HG02938 (cell line): ENCODE results near the gene CHN2.

Experiments used
- ATAC-seq: cut with Tn5 transposase; IDR thresholded peaks from one replicate; pipeline ENCODE4 v1.9.1; 2021; ENCODE audit warnings: mild to moderate bottlenecking, moderate library complexity; ENCODE audit not compliant: unreplicated experiment

Gene CHN2

DNA sequence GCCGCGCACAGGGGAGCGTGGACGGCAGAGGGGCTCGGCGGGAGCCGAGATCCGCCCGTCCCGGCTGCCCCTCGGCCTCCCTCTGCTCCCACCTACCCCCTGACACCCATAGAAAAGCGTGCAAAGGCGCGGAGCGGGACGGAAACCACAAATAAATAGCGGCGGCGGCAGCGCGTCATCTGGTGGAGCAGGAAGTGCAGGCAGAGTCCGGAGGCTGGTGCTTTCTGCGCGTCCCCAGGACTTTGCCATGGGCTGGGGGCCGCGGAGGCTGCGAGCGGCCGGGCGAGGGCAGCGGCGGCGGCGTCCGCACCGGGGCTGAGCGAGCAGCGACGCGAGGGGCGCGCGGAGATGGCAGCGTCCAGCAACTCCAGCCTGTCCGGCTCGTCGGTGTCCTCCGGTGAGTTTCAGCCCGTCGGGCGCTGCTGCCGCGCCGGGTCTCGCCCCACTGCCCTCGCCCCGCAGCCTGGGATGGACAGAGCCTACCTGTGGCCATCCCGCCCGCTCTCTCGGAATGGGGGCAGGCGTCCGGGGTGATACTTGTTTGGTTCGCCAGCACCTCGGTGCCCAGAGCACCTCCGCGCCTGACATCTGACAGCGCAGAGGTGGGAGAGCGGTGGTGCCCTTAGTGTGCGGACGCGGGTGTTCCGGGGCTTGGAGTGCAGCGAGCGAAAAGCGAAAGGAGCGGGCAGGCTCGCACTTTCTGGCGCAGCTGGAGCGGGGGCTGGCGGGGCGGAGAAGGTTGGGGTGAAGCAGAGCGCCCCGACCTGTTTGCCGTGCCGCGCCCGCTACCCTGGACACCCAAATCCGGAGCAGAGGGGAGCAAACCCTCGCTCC, at the start of gene CHN2:
Gene CHN2 (plus strand): TSS at position 182 of the 834 bp plus-strand sequence.
- ATAC-seq, result no peak

DNA sequence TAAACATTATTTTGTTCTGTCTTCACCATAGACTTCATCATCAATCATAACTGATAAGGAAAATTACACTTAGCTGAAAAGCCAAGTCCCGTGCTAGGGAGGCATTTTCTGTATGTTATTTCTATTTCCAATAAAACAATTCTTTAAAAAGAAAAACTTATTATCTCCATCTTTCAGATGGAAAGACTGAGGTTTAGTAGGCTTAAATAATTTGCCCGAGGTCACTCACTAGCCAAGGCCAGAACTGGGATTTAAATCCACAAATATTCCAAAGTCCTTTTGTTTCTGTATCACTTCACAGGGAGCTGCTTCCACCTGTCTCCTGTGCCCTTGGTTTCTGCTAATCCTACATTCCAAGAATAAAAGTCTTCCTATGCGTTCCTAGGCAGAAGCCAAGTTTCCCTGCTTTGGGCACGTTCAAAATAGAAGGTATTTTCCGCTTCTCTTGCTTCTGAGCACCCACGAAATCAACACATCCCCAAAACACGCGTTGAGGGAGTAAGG, 49.0 kb upstream of the CHN2 start:
- ATAC-seq, result no peak

DNA sequence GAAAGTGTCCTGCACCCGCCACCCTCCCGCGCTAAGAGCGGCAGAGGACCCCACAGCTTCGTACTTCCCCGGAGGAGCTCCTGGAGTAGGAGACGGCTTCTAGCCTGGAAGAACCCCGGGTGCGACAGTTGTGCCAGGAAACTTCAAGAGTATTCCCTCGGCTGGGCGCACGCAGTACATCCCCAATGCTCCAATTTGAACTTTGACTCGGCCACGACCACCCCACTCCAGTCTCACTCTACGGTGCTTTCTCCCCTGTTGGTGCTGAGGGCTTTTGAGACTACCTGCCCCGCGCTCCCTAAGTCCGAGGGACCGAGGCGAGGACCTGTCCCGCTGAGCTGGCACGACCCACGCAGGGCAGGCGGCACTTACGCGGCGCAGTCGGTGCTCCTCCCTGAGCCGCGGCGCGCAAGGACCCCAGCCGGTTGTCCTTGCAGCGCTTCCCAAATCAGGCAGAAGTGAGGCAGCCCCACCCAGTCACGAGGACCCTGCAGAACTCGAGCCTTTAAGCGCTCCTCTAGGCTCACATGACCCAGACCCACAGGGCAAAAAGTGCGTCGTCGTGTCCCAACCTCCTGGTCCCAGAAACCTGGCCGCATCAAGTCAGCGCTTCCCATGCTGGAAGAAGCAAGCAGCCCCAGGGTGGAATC, 48.4 kb upstream of the CHN2 start, which contains the start of gene CPVL:
Gene CPVL (minus strand): TSS at position 481 of the 650 bp plus-strand sequence. CDS start 25,476 bp downstream, outside the sequence.
- ATAC-seq, result no peak

DNA sequence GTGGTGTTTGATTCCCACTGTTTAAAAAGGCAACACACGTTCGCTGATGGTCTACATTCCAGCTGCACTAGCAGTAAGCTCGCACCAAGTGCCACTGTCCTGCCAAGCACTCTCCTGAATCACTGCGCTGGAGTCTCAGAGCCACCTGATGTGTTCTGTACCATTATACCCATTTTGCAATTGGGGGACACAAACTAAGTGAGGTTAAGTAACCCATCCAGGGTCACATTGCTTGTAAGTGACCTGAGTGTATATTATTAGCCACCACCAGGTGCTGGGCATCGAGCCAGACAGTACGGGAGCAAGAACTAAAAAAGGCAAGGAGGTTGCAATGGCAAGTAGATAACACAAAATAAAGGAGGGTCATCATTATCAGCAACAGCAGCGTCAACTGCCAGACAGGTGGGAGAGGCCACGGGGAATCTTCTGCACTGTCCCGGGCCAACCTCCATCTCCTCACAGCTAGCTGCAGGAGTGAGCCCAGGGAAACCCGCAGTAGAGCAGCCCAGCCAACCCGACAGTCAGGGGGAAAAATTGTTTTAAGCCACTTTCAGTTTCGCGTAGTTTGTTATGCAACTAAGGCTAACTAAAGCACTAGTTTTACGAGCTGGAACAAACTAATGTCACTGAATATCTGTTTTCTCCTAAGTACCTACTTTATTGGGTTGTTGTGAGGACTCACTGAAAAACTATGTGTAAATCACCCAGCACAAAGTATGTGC, 47.5 kb upstream of the CHN2 start:
- no peak for ATAC-seq

DNA sequence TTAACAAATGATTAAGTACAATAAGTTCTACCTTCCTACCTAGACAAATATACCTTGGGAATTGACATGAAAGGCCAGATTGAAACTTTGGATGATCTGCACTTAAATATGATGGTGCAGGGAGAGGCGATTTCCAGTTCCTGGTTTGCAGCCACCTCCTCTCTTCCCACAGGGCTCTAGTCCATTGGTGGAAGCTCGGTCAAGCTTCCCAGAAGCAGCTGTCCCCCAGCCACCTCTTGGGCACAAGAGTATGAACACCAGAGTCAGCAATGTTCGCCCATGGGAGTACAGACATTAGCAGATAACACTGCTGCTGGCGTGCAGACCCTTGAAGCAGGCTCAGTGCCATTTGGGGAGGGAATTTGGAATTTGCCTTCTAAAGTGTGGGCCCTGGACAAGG, 46.8 kb upstream of the CHN2 start:
- ATAC-seq, result no peak

DNA sequence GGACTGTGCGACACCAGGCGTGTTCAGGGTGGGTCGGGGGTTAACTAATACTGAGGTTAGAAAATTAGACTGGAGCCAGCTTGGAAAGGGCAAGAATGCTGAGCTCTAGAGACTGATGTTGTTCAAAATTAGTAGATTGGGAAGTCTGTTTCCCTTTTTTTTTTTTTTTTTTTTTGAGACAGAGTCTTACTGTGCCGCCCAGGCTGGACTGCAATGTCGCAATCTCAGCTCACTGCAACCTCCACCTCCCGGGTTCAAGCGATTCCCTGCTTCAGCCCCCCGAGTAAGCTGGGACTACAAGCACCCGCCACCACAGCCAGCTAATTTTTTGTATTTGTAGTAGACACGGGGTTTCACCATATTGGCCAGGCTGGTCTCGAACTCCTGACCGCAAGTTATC, 45.5 kb upstream of the CHN2 start:
- no peak for ATAC-seq

DNA sequence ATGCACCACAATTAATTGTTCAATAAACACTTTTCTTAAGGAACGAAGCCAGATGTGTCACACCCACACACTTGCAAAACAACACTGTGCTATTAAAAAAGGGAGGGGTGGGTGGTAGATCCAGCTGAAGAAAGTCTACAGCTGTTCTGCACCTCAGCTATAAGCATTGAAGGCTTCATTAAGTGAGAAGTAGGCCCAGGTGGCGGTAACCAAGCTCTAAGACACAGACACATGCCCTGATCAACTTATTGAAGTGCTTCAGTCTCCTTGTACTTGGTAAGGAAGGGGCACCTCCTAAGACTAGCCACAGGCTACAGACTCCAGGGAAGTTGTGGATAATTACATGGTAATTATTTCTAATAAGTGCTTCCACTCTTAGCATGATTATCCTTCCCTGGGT, 43.7 kb upstream of the CHN2 start:
- ATAC-seq, result no peak

DNA sequence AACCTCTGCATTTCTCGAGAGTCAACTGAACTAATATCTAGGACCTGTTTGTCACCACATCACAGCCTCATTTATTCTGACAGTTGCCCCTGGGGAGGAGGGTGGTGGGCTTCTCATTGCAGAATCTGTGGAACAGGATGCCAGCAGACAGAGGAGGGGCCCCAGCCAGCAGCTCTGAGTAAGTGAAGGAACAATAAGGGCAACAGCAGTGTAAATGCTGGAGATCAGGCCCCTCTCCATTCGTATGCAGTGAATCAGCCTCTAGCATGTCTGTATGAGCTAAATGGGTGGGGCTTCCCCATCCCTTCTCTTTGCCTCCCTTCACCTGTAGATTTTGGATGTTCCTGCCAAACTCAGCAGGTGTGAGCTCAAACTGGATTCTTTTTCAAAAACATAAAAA, 40.5 kb upstream of the CHN2 start:
- no peak for ATAC-seq

DNA sequence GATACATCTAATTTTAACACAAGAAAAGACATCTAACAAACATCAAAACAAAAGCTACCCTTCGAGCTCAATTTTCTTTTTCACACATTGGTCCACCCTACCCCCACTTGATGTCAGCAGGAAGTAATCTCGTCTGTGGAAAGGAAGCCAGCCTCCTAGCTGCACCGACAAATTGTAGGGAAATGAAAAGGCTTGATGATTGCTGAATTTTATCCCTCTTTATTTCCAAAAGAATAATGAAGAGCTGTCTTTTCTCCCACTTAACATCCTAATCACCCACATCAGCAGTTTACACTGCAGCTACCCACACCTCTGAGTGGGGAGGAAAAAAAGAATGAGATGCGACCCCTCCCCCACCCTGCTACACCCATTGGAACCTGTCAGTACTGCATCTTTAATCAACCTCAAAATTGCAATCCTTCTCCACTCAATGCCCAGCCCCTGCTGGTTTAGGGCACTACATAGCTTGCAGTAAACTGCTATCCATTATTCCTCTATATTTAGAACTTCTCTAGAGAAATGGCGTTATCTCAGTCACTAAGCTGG, 37.6 kb upstream of the CHN2 start:
- no peak for ATAC-seq

DNA sequence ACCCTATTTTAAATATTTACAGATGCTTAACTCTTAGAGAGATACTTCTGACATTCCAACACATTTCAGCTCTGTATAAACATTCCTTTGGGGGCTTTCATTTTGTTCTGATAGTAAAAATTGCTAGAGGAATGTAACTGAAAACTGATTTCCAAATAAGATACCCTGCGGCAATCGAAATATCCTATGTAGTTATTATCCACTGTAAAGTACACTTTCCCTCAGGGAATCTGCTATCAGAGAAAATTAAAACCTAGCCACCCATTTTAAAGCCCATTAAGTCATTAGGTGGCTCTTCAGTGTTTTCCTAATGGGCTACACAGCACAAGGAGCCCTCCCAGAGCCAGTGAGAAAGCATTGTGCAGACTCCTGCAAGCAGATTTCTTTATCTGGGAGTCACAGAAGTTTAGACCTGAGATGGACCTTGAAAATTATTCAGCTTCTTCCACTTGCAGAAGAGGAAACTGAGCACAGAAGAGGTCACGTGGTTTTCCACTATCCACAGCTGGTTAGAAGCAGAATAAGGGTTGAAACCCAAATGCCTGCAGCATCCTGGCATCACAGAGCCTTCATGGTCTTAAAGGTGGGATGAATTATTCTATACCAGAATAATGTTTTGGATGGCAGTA, 35.7 kb upstream of the CHN2 start:
- ATAC-seq, result no peak

DNA sequence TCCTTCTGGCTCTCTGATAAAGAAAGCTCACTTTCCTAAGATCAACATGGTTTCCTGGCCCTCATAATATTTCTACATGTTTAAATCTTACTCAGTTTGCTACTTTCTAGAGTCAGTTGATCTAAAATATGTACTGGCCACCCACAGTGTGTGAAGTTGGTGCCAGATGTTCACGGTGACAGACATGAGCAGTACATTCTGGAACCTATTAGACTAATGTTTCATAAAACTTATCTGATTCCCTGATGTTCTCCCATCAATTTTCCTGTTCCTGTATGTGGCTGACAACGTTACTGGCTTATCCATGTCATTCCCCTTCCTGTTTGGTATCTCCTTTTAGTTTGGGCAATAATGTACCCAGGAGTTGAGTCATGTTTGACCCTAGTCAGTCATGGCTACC, 34.5 kb upstream of the CHN2 start:
- ATAC-seq, result no peak

DNA sequence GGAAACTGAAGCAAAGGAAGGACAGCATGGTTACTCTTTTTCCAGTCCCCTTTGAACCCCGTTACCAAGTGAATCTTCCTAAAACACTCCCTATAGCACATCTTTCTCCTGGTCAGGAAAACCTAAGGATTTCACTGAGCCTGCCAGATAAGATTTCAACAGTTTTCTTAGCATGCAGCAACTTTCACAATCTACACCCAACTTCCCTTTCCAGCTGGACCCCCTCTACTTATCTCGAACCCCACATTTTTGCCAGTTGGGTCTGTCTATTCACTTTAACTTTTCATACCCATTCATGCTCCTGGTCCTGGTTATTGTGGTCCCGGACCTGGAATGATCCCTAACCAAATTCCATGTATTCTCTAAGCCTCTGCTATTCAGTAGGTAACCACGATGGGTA, 33.3 kb upstream of the CHN2 start:
- no peak for ATAC-seq

DNA sequence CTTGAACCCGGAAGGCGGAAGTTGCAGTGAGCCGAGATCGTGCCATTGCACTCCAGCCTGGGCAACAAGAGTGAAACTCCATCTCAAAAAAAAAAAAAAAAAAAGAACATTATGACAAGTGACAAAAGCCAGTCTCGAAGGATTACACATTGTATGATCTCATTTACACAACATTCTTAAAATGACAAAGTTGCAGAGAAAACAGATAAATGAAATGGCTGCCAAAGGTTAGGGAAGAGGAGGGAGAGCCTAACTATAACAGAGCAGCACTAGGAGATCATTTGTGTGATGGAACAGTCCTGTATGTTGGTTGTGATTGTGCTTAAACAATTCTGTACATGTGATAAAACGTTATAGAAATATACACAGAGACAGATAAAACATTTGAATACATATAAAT, 32.0 kb upstream of the CHN2 start:
- no peak for ATAC-seq

DNA sequence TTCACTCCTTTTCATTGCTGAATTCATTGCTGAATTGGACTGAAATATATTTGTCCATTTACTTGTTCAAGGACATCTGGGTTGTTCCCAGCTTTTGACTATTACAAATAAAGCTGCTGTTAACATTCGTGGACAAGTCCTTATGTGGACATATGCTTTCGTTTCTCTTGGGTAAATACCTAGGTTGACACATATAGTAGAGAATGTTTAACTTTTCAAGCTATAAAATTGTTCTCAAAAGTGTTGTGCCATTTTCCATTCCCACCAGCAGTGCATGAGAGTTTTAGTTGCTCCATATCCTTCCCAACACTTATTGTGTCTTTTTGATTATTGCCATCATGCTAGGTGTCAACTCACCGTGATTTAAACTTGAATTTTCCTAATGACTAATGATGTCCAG, 30.7 kb upstream of the CHN2 start:
- no peak for ATAC-seq

DNA sequence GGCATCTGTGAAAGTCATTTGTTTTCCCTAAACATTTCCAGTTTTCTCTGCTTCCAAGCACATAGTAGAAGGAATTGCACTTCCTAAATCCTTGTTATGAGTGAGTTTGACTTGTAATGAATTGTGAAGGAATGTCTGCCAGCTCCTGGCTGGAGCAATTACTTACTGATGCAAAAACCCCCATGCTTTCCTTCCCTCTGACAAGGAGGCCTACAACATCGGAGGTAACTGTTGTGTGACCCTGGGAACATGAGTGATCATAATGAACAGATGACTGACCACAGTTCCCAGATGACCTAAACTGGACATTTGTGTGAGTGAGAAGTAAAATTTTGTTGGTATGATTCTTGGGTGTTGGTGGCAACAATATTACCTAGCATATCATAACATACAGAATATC, 26.9 kb upstream of the CHN2 start:
- ATAC-seq, result no peak

DNA sequence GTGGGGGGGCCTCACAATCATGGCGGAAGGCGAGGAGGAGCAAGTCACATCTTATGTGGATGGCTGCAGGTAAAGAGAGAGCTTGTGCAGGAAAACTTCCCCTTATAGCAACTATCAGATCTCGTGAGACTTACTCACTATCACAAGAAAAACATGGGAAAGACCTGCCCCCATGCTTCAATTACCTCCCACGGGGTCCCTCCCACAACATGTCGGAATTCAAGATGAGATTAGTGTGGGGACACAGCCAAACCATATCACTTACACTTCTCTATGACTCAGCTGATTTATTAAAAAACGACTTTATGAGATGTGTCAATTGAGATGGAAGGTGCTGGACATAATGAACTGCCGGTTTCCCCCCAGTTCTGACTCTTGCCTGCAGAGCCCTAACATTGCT, 23.8 kb upstream of the CHN2 start:
- ATAC-seq, result no peak

DNA sequence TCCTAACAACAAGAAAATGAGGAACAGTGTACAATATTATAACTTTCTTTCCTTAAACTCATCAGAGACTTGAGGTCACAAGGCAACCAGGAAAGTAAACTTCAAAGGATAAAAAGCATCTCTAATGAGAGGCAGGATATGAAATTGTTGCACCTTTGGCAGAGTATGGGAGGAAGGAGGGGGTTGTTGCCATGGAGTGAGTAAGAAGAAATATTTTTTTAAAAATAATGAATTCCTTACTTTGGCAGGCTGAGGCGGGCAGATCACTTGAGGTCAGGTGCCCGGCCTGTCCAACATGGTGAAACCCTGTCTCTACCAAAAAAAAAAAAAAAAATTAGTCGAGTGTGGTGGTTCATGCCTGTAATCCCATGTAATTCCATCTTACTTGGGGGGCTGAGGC, 21.1 kb upstream of the CHN2 start:
- ATAC-seq, result no peak

DNA sequence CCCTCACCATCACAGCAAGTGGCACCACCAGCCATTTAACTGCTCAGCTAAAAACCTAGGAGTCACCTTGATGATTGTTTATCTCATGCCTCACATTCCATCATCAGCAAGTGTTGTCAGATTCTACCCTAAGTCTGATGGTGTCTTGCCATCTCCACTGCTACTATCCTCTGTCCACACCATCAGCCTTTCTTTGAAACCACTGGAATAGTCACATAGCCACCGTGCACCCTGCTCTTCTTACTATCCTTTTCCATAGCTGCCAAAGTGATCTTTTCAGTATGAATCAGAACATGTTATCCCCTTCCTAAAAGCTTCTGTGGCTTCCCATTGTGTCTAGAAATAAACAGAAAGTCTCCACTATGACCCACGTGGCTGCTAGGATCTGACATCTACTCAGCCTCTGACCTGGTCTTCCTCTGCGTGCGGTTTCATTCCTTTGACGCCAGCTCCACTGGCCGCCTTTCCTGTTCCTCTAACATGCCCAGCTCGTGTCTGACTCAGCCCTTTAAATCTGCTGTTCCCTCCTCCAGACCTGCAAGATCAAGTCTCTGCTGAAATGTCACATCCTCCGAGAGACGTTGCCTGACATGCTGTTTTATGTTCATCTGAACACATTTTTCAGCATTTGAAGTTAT, 16.5 kb upstream of the CHN2 start:
- ATAC-seq, result no peak

DNA sequence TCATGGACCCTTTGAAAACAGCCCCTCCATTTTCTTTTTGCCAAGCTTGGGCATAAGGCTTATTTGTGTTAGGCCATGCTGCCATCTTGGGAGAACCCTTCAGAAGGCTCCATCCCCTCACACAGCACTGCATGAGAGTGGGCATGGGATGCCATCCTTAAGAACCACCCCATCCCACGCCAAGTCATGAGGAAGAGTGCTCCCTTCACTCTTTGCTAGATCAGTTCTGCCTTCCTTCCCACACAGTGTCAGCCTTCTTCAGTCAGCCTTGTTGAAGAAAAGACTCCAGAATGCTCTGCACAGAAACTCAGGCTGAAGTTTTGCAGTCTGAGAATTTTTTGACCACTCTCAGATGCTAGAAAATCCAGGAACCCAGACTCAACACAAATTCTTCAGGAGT, 15.5 kb upstream of the CHN2 start:
- no peak for ATAC-seq

DNA sequence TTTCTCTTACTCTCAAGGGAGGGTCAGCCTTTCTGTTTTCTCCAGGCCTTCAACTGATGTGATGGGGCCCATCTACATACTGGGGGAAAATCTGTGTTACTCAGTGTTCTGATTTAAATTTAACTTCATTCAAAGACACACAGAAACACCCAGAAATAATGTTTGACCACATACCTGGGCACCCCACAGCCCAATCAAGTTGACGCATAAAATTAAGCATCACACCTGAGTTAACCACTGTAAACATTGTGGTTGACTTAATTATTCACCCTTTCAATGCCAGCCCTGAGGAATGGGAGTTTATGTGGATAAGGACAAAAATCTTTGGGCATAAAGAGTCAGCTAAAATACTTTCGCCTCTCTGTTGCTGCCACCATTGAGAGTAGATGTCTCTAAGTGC, 10.0 kb upstream of the CHN2 start:
- ATAC-seq, result no peak
